Natural killer cell (primary cell): ENCODE measurements around the gene CCDC30. TPM values are rescaled to one million over a fixed set of nuclear protein-coding genes. Genes with fewer than 3 reads are reported as not detected.

Experiments used
- ATAC-seq, 3 donors: fragments of 150-1000 bp in 2 of 3; fragments of 200-7000 bp in 1 of 3; cut with Tn5 transposase; 1 replicate in 1 of 3; 2 replicates in 2 of 3; pipeline ENCODE4 v1.10.0; 2021; ENCODE audit warnings: mild to moderate bottlenecking in 2 of 3, moderate library complexity in 2 of 3
- DNase-seq, 2 donors: peaks; one replicate each; pipeline versions ENCODE4 v3.0.0 to v3.0.0-alpha.2; 2013 to 2021; ENCODE audit warnings: mixed read lengths in 1 of 2
- H3K27ac ChIP-seq: one replicate; pipeline ENCODE4 v1.5.1; 2013; ENCODE audit warnings: mild to moderate bottlenecking, low read length
- H3K27me3 ChIP-seq: one replicate; pipeline ENCODE4 v1.6.1; 2013; ENCODE audit warnings: low read length; ENCODE audit not compliant: control insufficient read depth, insufficient read depth
- H3K36me3 ChIP-seq: one replicate; pipeline ENCODE4 v1.6.1; 2013; ENCODE audit warnings: low read length; ENCODE audit not compliant: control insufficient read depth, insufficient read depth
- H3K4me1 ChIP-seq: one replicate; pipeline ENCODE4 v1.6.1; 2013; ENCODE audit warnings: low read length; ENCODE audit not compliant: control insufficient read depth, insufficient read depth
- H3K4me3 ChIP-seq: one replicate; pipeline ENCODE4 v1.5.1; 2013; ENCODE audit warnings: low read length
- H3K9me3 ChIP-seq: one replicate; pipeline ENCODE4 v1.6.1; 2013; ENCODE audit warnings: low read length; ENCODE audit not compliant: control insufficient read depth, insufficient read depth
- H3K27ac Mint-ChIP-seq, 2 donors: one replicate each; pipeline ENCODE4 v1.8.0; 2022; ENCODE audit warnings: mild to moderate bottlenecking in 2 of 2, mixed read lengths in 2 of 2, moderate library complexity in 1 of 2
- H3K27me3 Mint-ChIP-seq, 2 donors: one replicate each; pipeline ENCODE4 v1.8.0; 2022; ENCODE audit warnings: low read depth in 2 of 2, mixed read lengths in 2 of 2
- H3K36me3 Mint-ChIP-seq: one replicate; pipeline ENCODE4 v1.8.0; 2022; ENCODE audit warnings: mixed read lengths
- H3K4me1 Mint-ChIP-seq, 2 donors: one replicate each; pipeline ENCODE4 v1.8.0; 2022; ENCODE audit warnings: mixed read lengths in 2 of 2
- H3K4me3 Mint-ChIP-seq: one replicate; pipeline ENCODE4 v1.8.0; 2022; ENCODE audit warnings: mild to moderate bottlenecking, moderate library complexity, mixed read lengths
- H3K9me3 Mint-ChIP-seq, 2 donors: one replicate each; pipeline ENCODE4 v1.8.0; 2022; ENCODE audit warnings: mixed read lengths in 2 of 2
- CTCF ChIP-seq: fragments of 200-600 bp; IDR thresholded peaks from one replicate; pipeline ENCODE4 v1.8.0; 2022; ENCODE audit warnings: antibody characterized with exemption
- WGBS: methylation state at CpG from one replicate; pipeline ENCODE4 v1.1.7; 2013; ENCODE audit warnings: missing lambda C conversion rate; ENCODE audit not compliant: insufficient coverage; 5-methylcytosine and 5-hydroxymethylcytosine counted together
- intact Hi-C: fragments of 100-400 bp; cut with micrococcal nuclease; formaldehyde crosslinking; loops from one replicate; pipeline ENCODE4 v1.14.2; 2022
- total RNA-seq, 4 donors: library from RNA; stranded (reverse); fragments of 120-200 nt in 1 of 4; gene quantifications; one replicate each; pipeline versions ENCODE4 v1.2.3 to v1.2.4, GENCODE V29; 2013 to 2022

CCDC30 gene
- total RNA-seq, 3 donors from 2014 or later (not counting 1 experiment from before 2014, with no cell fraction given): 4.5 to 6.1 (median 5.0) TPM

GRCh38 chr1:42454403-42454802 lies 8.7 kb upstream of the CCDC30 start:
- DNase-seq (no peak), ATAC-seq (no peak)
- no peak overlapping the region for H3K27ac ChIP-seq
- H3K27me3 ChIP-seq: peaks cover 5% of the 10 kb centered on the region
- H3K9me3 ChIP-seq: no peaks in the 10 kb centered on the region
- H3K4me3 ChIP-seq: no peak overlapping the region
- peak overlapping the region; percentile 45 for H3K4me3 Mint-ChIP-seq
- peaks cover 23 to 26% of the 10 kb centered on the region in 2 donors for H3K4me1 Mint-ChIP-seq
- peaks cover 0 to 7% of the 10 kb centered on the region in 2 donors for H3K27me3 Mint-ChIP-seq
- intact Hi-C loops: no loop called here
- H3K36me3 Mint-ChIP-seq: peaks cover 2% of the 10 kb centered on the region
- H3K4me1 ChIP-seq: peaks cover 23% of the 10 kb centered on the region
- WGBS: 96% methylated on average over 5 of the region's 5 CpGs
- no peak for TF ChIP-seq CTCF
- no peaks in the 10 kb centered on the region for H3K9me3 Mint-ChIP-seq
- peak overlapping the region; percentile 58 to 95 for H3K27ac Mint-ChIP-seq
- H3K36me3 ChIP-seq: peaks cover 14% of the 10 kb centered on the region

- peak within 1 kb of the TSS; percentile 89 for H3K4me3 ChIP-seq
- intact Hi-C loops: loop anchor here (2.0 kb wide), 2 partner anchors 121 to 311 kb away; partner anchors contain the start of genes C1orf50, FOXJ3 and P3H1
- peak within 1 kb of the TSS; percentile 89 for H3K27ac ChIP-seq
- peaks cover 23% of the 10 kb centered on the region for H3K4me1 ChIP-seq
- peaks cover 31% of the 10 kb centered on the region for H3K36me3 ChIP-seq
- H3K27me3 Mint-ChIP-seq: peaks cover 0 to 4% of the 10 kb centered on the region in 2 donors
- H3K4me3 Mint-ChIP-seq: peak within 1 kb of the TSS; percentile 94
- ATAC-seq (peak; percentile 87 to 96 (median 87)), DNase-seq (peak; percentile 89 to 97)
- no peak for TF ChIP-seq CTCF
- H3K9me3 Mint-ChIP-seq: no peaks in the 10 kb centered on the region
- WGBS: under 1% methylated on average over 66 of the region's 66 CpGs
- peaks cover 26 to 33% of the 10 kb centered on the region in 2 donors for H3K4me1 Mint-ChIP-seq
- peaks cover 16% of the 10 kb centered on the region for H3K36me3 Mint-ChIP-seq
- H3K27me3 ChIP-seq: peaks cover 3% of the 10 kb centered on the region
- no peaks in the 10 kb centered on the region for H3K9me3 ChIP-seq
- peak within 1 kb of the TSS; percentile 87 to 95 for H3K27ac Mint-ChIP-seq
These were observed 6.9 kb upstream of the CCDC30 start, which contains the start of the genes PPCS and ZMYND12 for GRCh38 chr1:42456010-42456753. PPCS (plus strand) TSS chr1:42456543; CDS start chr1:42456566, 23 bp downstream. ZMYND12 (minus strand) TSS chr1:42456022; CDS start chr1:42455997, 25 bp downstream.

GRCh38 chr1:42456754-42457089 lies 6.4 kb upstream of the CCDC30 start:
- H3K4me3 Mint-ChIP-seq: peak overlapping the region; percentile 94
- intact Hi-C loops: loop anchor here (2.0 kb wide), 2 partner anchors 122 to 310 kb away; partner anchors contain the start of genes C1orf50, FOXJ3 and P3H1
- WGBS: under 1% methylated on average over 23 of the region's 23 CpGs
- ATAC-seq (peak; percentile 46 to 69 (median 47)), DNase-seq (peak in 1 of 2 donors; percentile 82)
- Histone ChIP-seq H3K36me3 (peaks cover 32% of the 10 kb centered on the region), H3K9me3 (no peaks in the 10 kb centered on the region), H3K4me1 (peaks cover 23% of the 10 kb centered on the region), H3K4me3 (peak overlapping the region; percentile 89), H3K27me3 (no peaks in the 10 kb centered on the region), H3K27ac (peak overlapping the region; percentile 89)
- peaks cover 27 to 33% of the 10 kb centered on the region in 2 donors for H3K4me1 Mint-ChIP-seq
- TF ChIP-seq CTCF: no peak
- H3K9me3 Mint-ChIP-seq: no peaks in the 10 kb centered on the region
- peak overlapping the region; percentile 87 to 95 for H3K27ac Mint-ChIP-seq
- peaks cover 16% of the 10 kb centered on the region for H3K36me3 Mint-ChIP-seq
- H3K27me3 Mint-ChIP-seq: no peaks in the 10 kb centered on the region
